ENCODE measurements around the gene NPC1. TPM values are rescaled to one million over a fixed set of nuclear protein-coding genes. Genes with fewer than 3 reads are reported as not detected.

NPC1 gene
- total RNA-seq, 1 experiment from 2014 or later, result 39.6 TPM

GRCh38 chr18:23593720-23594119 lies 7.4 kb upstream of the NPC1 start:
- no peaks in the 10 kb centered on the region for H3K36me3 ChIP-seq (ENCODE audit: low read depth)
- no peaks in the 10 kb centered on the region for H3K27me3 ChIP-seq (ENCODE audit: insufficient read depth, low read depth)
- no peak overlapping the region for H2AFZ ChIP-seq
- H3F3A ChIP-seq (ENCODE audit: insufficient read depth, low read depth), result peaks cover 8% of the 10 kb centered on the region; the same call in 1 of the 2 replicates
- no TSS peak for BruUV-seq (replicated peaks)
- no peaks in the 10 kb centered on the region for H3K79me2 ChIP-seq (ENCODE audit: low read depth)
- H4K20me1 ChIP-seq (ENCODE audit: insufficient read depth), result no peaks in the 10 kb centered on the region
- TF ChIP-seq CTCF (conservative IDR thresholded peaks at IDR 0.05) (no peak), EZH2 (IDR thresholded peaks at IDR 0.05; ENCODE audit: low read depth) (no peak)
- no peak overlapping the region for H3K4me3 ChIP-seq
- no peaks in the 10 kb centered on the region for H3K9me3 ChIP-seq (ENCODE audit: insufficient read depth, low read depth)
- intact Hi-C loops (cut with micrococcal nuclease; ENCODE audit: unreplicated experiment), result no loop called here
- no peak overlapping the region for H3K4me2 ChIP-seq
- no peaks in the 10 kb centered on the region for H3K9me2 ChIP-seq (ENCODE audit: insufficient read depth)
- DNase-seq, result peak in 1 of 2 experiments; percentile 52
- ChIA-PET POLR2A (ENCODE audit: unreplicated experiment) (no interaction called here), CTCF (no interaction called here)
- 0 out of 2 replicates have a peak overlapping the region, but pooled peaks have one; percentile 18 for H3K27ac ChIP-seq
- H3K4me1 ChIP-seq (replicated peaks; ENCODE audit: insufficient read depth), result 0 out of 2 replicates have a peak, but pooled peaks cover 5% of the 10 kb centered on the region

- DNase-seq, result no peak
- intact Hi-C loops (cut with micrococcal nuclease; ENCODE audit: unreplicated experiment), result no loop called here
- no peak for TF ChIP-seq EZH2 (IDR thresholded peaks at IDR 0.05; ENCODE audit: low read depth)
- no peak for TF ChIP-seq CTCF (conservative IDR thresholded peaks at IDR 0.05)
- Histone ChIP-seq H3K27me3 (ENCODE audit: insufficient read depth, low read depth) (no peaks in the 10 kb centered on the region), H2AFZ (no peak overlapping the region), H3K4me3 (no peak overlapping the region), H3K9me3 (ENCODE audit: insufficient read depth, low read depth) (no peaks in the 10 kb centered on the region), H3K79me2 (ENCODE audit: low read depth) (no peaks in the 10 kb centered on the region), H4K20me1 (ENCODE audit: insufficient read depth) (no peaks in the 10 kb centered on the region), H3K9me2 (ENCODE audit: insufficient read depth) (no peaks in the 10 kb centered on the region), H3F3A (ENCODE audit: insufficient read depth, low read depth) (peaks cover 8% of the 10 kb centered on the region; the same call in 1 of the 2 replicates), H3K27ac (no peak overlapping the region), H3K36me3 (ENCODE audit: low read depth) (no peaks in the 10 kb centered on the region), H3K4me1 (replicated peaks; ENCODE audit: insufficient read depth) (0 out of 2 replicates have a peak, but pooled peaks cover 5% of the 10 kb centered on the region), H3K4me2 (no peak overlapping the region)
- POLR2A ChIA-PET (ENCODE audit: unreplicated experiment), result no interaction called here
- BruUV-seq (replicated peaks), result no TSS peak
- CTCF ChIA-PET, result no interaction called here
Observed at GRCh38 chr18:23592911-23593310, 6.6 kb upstream of the NPC1 start.

GRCh38 chr18:23591011-23591410 lies 4.7 kb upstream of the NPC1 start:
- intact Hi-C loops (cut with micrococcal nuclease; ENCODE audit: unreplicated experiment), result no loop called here
- POLR2A ChIA-PET (ENCODE audit: unreplicated experiment), result no interaction called here

More at GRCh38 chr18:23591011-23591410, 4.7 kb upstream of the NPC1 start:
- no peaks in the 10 kb centered on the region for H3K9me3 ChIP-seq (ENCODE audit: insufficient read depth, low read depth)
- no peak overlapping the region for H2AFZ ChIP-seq
- H3K36me3 ChIP-seq (ENCODE audit: low read depth), result no peaks in the 10 kb centered on the region
- DNase-seq, result no peak
- H3K4me3 ChIP-seq, result no peak overlapping the region
- H3K9me2 ChIP-seq (ENCODE audit: insufficient read depth), result no peaks in the 10 kb centered on the region
- CTCF ChIA-PET, result no interaction called here
- peaks cover 5% of the 10 kb centered on the region; the same call in 1 of the 2 replicates for H3K4me1 ChIP-seq (replicated peaks; ENCODE audit: insufficient read depth)
- H3K4me2 ChIP-seq, result no peak overlapping the region
- BruUV-seq (replicated peaks), result no TSS peak
- H3K79me2 ChIP-seq (ENCODE audit: low read depth), result no peaks in the 10 kb centered on the region
- no peaks in the 10 kb centered on the region for H3K27me3 ChIP-seq (ENCODE audit: insufficient read depth, low read depth)
- peaks cover 13% of the 10 kb centered on the region for H3F3A ChIP-seq (ENCODE audit: insufficient read depth, low read depth)
- no peaks in the 10 kb centered on the region for H4K20me1 ChIP-seq (ENCODE audit: insufficient read depth)
- TF ChIP-seq EZH2 (IDR thresholded peaks at IDR 0.05; ENCODE audit: low read depth), result no peak
- no peak for TF ChIP-seq CTCF (conservative IDR thresholded peaks at IDR 0.05)
- H3K27ac ChIP-seq, result no peak overlapping the region

All from PC-9 (cell line).